ENCODE measurements around the gene CNGB1.

Gene CNGB1

GRCh38 chr16:57964157-57964700 is 6.7 kb downstream of the CNGB1 start:
- TF ChIP-seq YY1 (IDR thresholded peaks at IDR 0.05; ENCODE audit: low read depth), result no peak
- TF ChIP-seq CREB1 (IDR thresholded peaks at IDR 0.05; ENCODE audit: low read depth), result no peak
- TF ChIP-seq ZBTB7A (IDR thresholded peaks at IDR 0.05; ENCODE audit: low read depth), result no peak
- TF ChIP-seq TAF1 (IDR thresholded peaks at IDR 0.05; ENCODE audit: low read depth), result no peak
- no peak for TF ChIP-seq TCF12 (IDR thresholded peaks at IDR 0.05; ENCODE audit: low read depth)
- TF ChIP-seq NFIC (IDR thresholded peaks at IDR 0.05), result no peak
- TF ChIP-seq EGR1 (IDR thresholded peaks at IDR 0.05), result no peak
- TF ChIP-seq RAD21 (IDR thresholded peaks at IDR 0.05; ENCODE audit: low read depth), result no peak
- TF ChIP-seq USF1 (IDR thresholded peaks at IDR 0.05), result no peak
- no peak for TF ChIP-seq MAX (IDR thresholded peaks at IDR 0.05)
- TF ChIP-seq CEBPB (IDR thresholded peaks at IDR 0.05), result no peak
- no peak for TF ChIP-seq TEAD4 (IDR thresholded peaks at IDR 0.05)
- no peak for TF ChIP-seq EP300 (IDR thresholded peaks at IDR 0.05; ENCODE audit: borderline replicate concordance)
- no peak for TF ChIP-seq REST (IDR thresholded peaks at IDR 0.05; ENCODE audit: low read depth)
- TF ChIP-seq FOXM1 (IDR thresholded peaks at IDR 0.05; ENCODE audit: borderline replicate concordance, low read depth), result no peak

GRCh38 chr16:57962756-57963155 is 8.2 kb downstream of the CNGB1 start:
- TF ChIP-seq CREB1 (IDR thresholded peaks at IDR 0.05; ENCODE audit: low read depth) (no peak), REST (IDR thresholded peaks at IDR 0.05; ENCODE audit: low read depth) (no peak), USF1 (IDR thresholded peaks at IDR 0.05) (no peak), RAD21 (IDR thresholded peaks at IDR 0.05; ENCODE audit: low read depth) (no peak), TCF12 (IDR thresholded peaks at IDR 0.05; ENCODE audit: low read depth) (no peak), CEBPB (IDR thresholded peaks at IDR 0.05) (no peak), ZBTB7A (IDR thresholded peaks at IDR 0.05; ENCODE audit: low read depth) (no peak), FOXM1 (IDR thresholded peaks at IDR 0.05; ENCODE audit: borderline replicate concordance, low read depth) (no peak), TEAD4 (IDR thresholded peaks at IDR 0.05) (no peak), NFIC (IDR thresholded peaks at IDR 0.05) (no peak), EP300 (IDR thresholded peaks at IDR 0.05; ENCODE audit: borderline replicate concordance) (no peak), TAF1 (IDR thresholded peaks at IDR 0.05; ENCODE audit: low read depth) (no peak), YY1 (IDR thresholded peaks at IDR 0.05; ENCODE audit: low read depth) (no peak), EGR1 (IDR thresholded peaks at IDR 0.05) (no peak), MAX (IDR thresholded peaks at IDR 0.05) (no peak)

- TF ChIP-seq USF1 (IDR thresholded peaks at IDR 0.05) (no peak), YY1 (IDR thresholded peaks at IDR 0.05; ENCODE audit: low read depth) (no peak), ZBTB7A (IDR thresholded peaks at IDR 0.05; ENCODE audit: low read depth) (no peak), CEBPB (IDR thresholded peaks at IDR 0.05) (no peak), MAX (IDR thresholded peaks at IDR 0.05) (no peak), NFIC (IDR thresholded peaks at IDR 0.05) (no peak), RAD21 (IDR thresholded peaks at IDR 0.05; ENCODE audit: low read depth) (no peak), TCF12 (IDR thresholded peaks at IDR 0.05; ENCODE audit: low read depth) (no peak), TEAD4 (IDR thresholded peaks at IDR 0.05) (no peak), EP300 (IDR thresholded peaks at IDR 0.05; ENCODE audit: borderline replicate concordance) (no peak), TAF1 (IDR thresholded peaks at IDR 0.05; ENCODE audit: low read depth) (no peak)
These were observed 8.9 kb downstream of the CNGB1 start for GRCh38 chr16:57962046-57962445.

- no peak for TF ChIP-seq CREB1 (IDR thresholded peaks at IDR 0.05; ENCODE audit: low read depth)
- no peak for TF ChIP-seq MAX (IDR thresholded peaks at IDR 0.05)
- TF ChIP-seq REST (IDR thresholded peaks at IDR 0.05; ENCODE audit: low read depth), result no peak
- no peak for TF ChIP-seq YY1 (IDR thresholded peaks at IDR 0.05; ENCODE audit: low read depth)
- TF ChIP-seq USF1 (IDR thresholded peaks at IDR 0.05), result no peak
- no peak for TF ChIP-seq EGR1 (IDR thresholded peaks at IDR 0.05)
- TF ChIP-seq NFIC (IDR thresholded peaks at IDR 0.05), result no peak
- no peak for TF ChIP-seq CEBPB (IDR thresholded peaks at IDR 0.05)
- TF ChIP-seq EP300 (IDR thresholded peaks at IDR 0.05; ENCODE audit: borderline replicate concordance), result no peak
- TF ChIP-seq FOXM1 (IDR thresholded peaks at IDR 0.05; ENCODE audit: borderline replicate concordance, low read depth), result no peak
- TF ChIP-seq TAF1 (IDR thresholded peaks at IDR 0.05; ENCODE audit: low read depth), result no peak
- TF ChIP-seq RAD21 (IDR thresholded peaks at IDR 0.05; ENCODE audit: low read depth), result no peak
- TF ChIP-seq TCF12 (IDR thresholded peaks at IDR 0.05; ENCODE audit: low read depth), result no peak
- no peak for TF ChIP-seq TEAD4 (IDR thresholded peaks at IDR 0.05)
These were observed 9.4 kb downstream of the CNGB1 start for GRCh38 chr16:57961538-57961937.
